Measurements from ENCODE around the gene SPTBN1. TPM values are rescaled to one million over a fixed set of nuclear protein-coding genes. Genes with fewer than 3 reads are reported as not detected.
"Not testable (repeated sequence)": the region's sequence is repeated elsewhere in the genome, so short reads cannot be mapped to it uniquely, and the experiment has no call there.

SPTBN1 gene
- total RNA-seq, 1 donor from 2014 or later, result 680 TPM

DNA sequence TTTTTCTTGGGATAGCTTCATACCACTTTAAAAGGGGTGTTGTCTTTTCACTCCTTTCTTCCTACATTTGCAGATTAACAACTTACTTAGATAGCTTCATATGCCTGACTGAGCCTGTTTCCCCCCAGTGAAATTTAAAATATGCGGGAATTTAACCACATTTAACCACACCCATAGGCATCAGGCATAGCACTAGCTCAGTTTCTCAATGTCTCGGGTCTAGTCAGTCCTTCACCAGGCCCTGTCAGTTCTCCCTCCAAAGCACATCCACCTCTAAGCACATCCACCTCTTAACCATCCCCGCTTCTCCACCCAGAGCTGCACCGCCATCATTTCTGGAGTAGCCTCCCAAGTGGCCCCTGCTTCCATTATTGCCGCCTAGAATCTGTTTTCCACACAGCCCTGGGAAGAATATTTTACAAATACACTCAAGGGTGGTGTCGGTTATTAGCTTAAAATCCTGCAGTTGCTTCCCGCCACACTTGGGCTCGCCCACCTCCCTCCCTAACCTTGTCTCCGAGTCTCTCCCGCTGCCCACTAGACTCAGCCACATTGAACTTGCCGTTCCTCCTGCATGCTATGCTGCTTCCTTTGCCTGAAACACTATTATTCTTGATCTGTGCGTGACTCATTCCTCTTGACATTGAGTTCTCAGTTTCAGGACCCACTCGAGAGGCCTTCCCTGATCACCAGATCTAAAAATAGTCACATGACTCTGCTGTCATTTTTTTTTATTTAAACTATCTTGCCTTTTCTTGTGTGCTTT is 68.3 kb downstream of the SPTBN1 start:
- DNase-seq (ENCODE audit: extremely low read depth, low read depth, low spot score), result no peak

DNA sequence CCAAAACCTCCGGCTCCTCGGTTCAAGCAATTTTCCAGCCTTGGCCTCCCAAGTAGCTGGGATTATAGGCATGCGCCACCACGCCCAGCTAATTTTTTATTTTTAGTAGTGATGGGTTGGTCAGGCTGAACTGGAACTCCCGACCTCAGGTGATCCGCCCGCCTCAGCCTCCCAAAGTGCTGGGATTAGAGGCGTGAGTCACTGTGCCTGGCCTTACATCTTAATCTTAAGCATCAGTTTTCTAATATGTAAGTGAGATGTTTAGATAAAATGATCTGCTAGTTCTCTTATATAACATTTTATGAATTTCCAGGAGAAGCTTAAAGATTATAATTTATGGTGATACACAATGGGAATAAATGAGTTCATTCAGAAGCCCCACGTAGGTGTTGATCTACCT is 69.2 kb downstream of the SPTBN1 start:
- no peak for DNase-seq (ENCODE audit: extremely low read depth, low read depth, low spot score)

- no peak for DNase-seq (ENCODE audit: extremely low read depth, low read depth, low spot score)
These were observed 70.2 kb downstream of the SPTBN1 start for GRCh38 chr2:54526226-54526879.

DNA sequence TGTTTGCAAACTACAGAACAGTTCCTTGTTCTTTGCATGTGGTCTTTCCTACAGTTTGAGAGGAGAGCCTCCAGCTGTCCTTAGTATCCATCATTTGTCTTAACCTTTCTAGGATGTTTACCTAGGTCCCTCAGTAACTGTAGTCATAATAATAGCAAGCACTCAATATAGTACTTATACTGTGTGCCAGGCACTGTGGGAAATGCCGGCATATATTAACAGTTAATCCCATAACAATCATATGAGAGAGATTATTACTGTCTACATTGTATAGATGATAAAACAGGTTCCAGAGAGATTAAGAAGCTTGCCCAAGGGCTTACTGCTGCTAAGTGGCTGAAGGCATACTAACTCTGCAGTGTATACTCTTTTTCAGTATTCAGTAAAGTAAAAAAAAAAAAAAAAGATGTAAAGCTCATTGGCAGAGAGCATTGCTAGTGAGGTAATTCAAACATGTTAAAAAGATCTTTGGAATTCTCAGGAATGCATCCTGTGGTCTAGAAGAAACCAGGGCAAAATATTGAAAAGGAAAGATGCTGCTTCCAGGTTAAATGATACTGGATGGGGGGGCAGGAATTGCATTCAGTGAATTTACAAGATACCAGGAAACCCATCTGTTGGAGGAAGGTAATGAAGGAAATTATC is 72.3 kb downstream of the SPTBN1 start:
- no peak for DNase-seq (ENCODE audit: extremely low read depth, low read depth, low spot score)

DNA sequence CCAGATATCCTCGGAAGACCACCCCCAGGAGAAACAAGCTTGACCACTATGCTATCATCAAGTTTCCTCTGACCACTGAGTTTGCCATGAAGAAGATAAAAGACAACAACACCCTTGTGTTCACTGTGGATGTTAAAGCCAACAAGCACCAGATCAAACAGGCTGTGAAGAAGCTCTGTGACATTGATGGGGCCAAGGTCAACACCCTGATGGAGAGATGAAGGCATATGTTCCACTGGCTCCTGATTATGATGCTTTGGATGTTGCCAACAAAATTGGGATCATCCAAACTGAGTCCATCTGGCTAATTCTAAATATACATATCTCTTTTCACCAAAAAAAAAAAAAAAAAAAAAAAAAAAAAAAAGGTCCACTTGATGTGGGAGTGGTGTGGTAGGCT is 73.4 kb downstream of the SPTBN1 start:
- not testable (repeated sequence) for DNase-seq (ENCODE audit: extremely low read depth, low read depth, low spot score)

- DNase-seq (ENCODE audit: extremely low read depth, low read depth, low spot score), result no peak
These were observed 73.8 kb downstream of the SPTBN1 start for GRCh38 chr2:54529935-54530334.

- no peak for DNase-seq (ENCODE audit: extremely low read depth, low read depth, low spot score)
These were observed 75.4 kb downstream of the SPTBN1 start for GRCh38 chr2:54531558-54531957.

- no peak for DNase-seq (ENCODE audit: extremely low read depth, low read depth, low spot score)
These were observed 78.1 kb downstream of the SPTBN1 start for GRCh38 chr2:54534221-54534620.

- no peak for DNase-seq (ENCODE audit: extremely low read depth, low read depth, low spot score)
These were observed 78.5 kb downstream of the SPTBN1 start for GRCh38 chr2:54534625-54535024.

DNA sequence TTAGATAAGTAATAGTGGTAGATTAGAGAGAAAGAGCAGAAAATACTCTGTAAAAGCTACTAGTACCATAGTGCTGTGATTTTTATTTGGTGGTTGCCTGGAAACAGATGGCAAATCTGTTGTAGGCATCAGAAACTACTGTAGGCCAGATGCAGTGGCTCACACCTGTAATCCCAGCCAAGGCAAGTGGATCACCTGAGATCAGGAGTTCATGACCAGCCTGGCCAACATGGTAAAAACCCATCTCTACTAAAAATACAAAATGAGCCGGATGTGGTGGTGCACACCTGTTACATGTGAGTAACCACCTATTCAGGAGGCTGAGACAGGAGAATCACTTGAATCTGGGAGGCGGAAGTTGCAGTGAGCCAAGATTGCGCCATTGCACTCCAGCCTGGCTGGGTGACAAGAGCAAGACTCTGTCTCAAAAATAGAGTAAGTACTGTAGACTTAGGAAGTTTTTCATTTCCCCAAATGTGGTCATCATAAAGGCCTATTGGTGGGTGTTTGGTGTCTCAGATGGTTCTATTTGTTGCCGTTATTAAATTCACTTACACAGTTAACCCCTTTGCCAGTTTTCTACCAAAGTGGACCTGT is 79.6 kb downstream of the SPTBN1 start:
- no peak for DNase-seq (ENCODE audit: extremely low read depth, low read depth, low spot score)

GRCh38 chr2:54536720-54537119 is 80.6 kb downstream of the SPTBN1 start:
- no peak for DNase-seq (ENCODE audit: extremely low read depth, low read depth, low spot score)

DNA sequence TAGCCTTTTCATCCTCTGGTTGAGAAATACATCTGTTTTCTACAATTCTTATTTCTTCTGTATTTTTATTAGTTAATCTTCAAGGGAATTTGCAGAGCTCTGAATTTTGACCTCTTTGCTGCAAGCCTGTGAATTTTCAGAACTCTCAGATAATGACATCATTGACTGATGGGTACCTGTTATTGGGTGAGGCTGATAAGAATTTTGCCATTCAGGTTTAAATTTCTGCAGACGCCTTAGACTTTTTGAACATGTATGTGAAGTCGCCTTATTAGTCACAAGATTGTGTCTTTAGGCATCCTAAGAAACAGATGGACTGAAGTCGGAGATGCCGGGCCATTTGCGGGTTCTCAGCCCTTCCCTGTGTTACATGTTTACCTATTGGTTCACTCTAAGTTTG is 82.4 kb downstream of the SPTBN1 start:
- DNase-seq (ENCODE audit: extremely low read depth, low read depth, low spot score), result no peak

GRCh38 chr2:54539683-54540082 is 83.6 kb downstream of the SPTBN1 start:
- DNase-seq (ENCODE audit: extremely low read depth, low read depth, low spot score), result no peak

DNA sequence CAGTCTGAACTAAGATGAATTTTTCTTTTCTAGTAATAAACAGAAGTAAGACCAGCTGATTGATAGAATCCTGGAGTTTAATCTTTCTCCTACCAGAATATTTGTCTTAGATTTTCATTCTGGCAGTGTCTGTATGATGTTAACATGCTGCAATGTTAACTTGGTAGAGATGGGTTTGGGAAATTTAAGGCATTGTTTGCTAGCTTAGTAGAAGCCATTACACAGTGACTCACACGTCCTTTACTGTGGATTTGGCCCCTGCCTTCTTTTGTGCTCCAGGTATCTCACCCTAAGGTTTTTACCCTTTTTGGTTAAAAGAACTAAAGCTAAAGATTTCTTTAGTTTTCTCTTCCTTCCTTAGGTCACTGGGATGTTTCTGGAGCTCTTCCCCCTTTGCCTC is 84.1 kb downstream of the SPTBN1 start:
- DNase-seq (ENCODE audit: extremely low read depth, low read depth, low spot score), result no peak

DNA sequence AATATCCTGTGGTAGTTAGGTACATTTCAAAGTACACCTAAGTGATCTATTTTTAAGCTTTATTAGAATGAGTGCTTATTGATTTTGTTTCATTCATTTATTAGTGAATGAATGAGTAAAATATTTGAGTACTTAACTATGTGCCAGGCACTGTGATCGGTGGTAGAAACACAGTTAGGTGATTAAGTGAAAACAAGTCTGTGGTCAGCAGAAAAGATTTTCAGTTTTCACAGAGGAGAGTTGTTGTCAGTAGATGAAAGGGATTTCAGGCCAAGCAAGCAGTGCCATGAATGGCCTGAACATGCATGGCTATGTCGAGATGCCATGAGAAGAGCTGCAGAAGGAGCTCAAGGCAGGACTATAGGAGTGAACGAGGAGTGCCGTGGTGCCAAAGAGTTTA is 85.9 kb downstream of the SPTBN1 start:
- DNase-seq (ENCODE audit: extremely low read depth, low read depth, low spot score), result no peak

GRCh38 chr2:54543733-54544396 is 87.7 kb downstream of the SPTBN1 start:
- DNase-seq (ENCODE audit: extremely low read depth, low read depth, low spot score), result no peak

DNA sequence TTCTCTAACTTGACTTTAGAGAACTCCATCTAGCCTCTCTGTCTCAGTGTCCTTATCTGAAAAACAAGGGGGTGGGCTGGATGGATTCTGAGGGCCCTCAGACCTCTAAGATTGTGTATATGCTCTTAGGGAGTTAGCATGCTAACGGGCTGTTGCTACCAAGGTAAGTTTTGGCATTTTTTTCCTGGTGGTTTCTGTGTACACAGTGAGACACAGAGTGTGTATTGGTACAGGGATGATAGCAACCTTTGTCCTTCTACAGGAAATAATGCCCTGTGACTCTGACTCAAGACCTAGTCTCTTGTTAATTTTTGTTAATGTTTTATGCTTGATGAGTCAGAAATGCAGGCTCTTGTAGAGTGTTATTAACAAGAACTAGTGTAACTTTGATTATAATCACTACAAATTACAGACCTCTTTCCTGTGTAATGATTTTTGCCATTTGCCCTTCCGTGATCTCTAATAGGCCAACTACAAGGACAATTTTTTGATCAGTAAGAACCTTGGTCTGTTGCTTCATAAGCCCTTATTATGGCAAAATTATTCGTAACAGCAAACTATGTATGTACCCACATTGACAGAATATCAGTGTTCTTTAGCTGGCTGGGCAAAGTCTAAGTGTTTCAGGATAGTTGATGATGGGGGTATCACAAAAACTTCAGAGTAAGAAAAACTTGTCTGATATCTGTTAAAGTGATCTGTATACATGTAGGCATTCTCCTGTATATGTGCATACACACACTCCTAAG is 89.7 kb downstream of the SPTBN1 start:
- no peak for DNase-seq (ENCODE audit: extremely low read depth, low read depth, low spot score)

GRCh38 chr2:54546518-54546917 is 90.4 kb downstream of the SPTBN1 start:
- DNase-seq (ENCODE audit: extremely low read depth, low read depth, low spot score), result no peak

- no peak for DNase-seq (ENCODE audit: extremely low read depth, low read depth, low spot score)
These were observed 91.0 kb downstream of the SPTBN1 start for GRCh38 chr2:54546923-54547720.

DNA sequence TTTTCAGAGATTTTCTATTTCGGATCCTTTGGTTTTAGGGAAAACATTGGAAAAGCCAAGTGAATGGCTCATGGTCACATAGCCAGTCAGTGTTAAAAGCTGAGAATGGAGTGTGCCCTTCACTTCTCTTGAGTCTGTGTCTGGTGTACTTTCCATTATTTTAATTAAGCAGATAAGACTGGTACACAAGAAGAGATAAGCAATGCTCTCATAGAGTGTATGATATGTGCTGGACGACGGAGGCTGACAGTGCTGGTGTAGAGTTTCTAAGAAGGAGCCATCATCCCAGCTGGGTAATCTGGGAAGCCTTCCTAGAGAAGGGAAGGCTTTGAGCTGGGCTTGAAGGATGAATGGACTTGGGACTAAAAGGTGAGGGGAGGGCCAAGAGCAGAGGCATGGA is 93.3 kb downstream of the SPTBN1 start:
- DNase-seq (ENCODE audit: extremely low read depth, low read depth, low spot score), result no peak

All from glomerular endothelial cell (primary cell).